NCI-H460 (cell line): Measurements from ENCODE around the gene FUT1. TPM values are rescaled to one million over a fixed set of nuclear protein-coding genes. Genes with fewer than 3 reads are reported as not detected.
"Not testable (repeated sequence)": the region's sequence is repeated elsewhere in the genome, so short reads cannot be mapped to it uniquely, and the experiment has no call there.

ENCODE experiments used
- DNase-seq: peaks from one replicate; pipeline ENCODE4 v3.0.0-alpha.2; 2016; ENCODE audit warnings: low read depth; ENCODE audit errors: extremely low read depth
- small RNA-seq, 2 experiments: library from RNA; depleted of rRNA; stranded (forward); fragments of <200 nt; gene quantifications; one replicate each; pipeline ENCODE3, GENCODE V24; 2014
- total RNA-seq: library from RNA; depleted of rRNA; stranded (reverse); fragments of >200 nt; shearing (Covaris generic); gene quantifications from 2 replicates; pipeline ENCODE4 v1.2.3, GENCODE V29; 2014; rRNA removed

The FUT1 gene
- total RNA-seq, 1 experiment from 2014 or later = 2.3 TPM

- no peak for DNase-seq
Measured at GRCh38 chr19:48718711-48719231, 33.7 kb downstream of the FUT1 start.

- DNase-seq = not testable (repeated sequence)
Measured at GRCh38 chr19:48718106-48718505, 34.3 kb downstream of the FUT1 start.

- DNase-seq = no peak
Measured at GRCh38 chr19:48716562-48717291, 35.7 kb downstream of the FUT1 start.

- DNase-seq = no peak
Measured at GRCh38 chr19:48715681-48716171, 36.7 kb downstream of the FUT1 start.

GRCh38 chr19:48714759-48715675, 37.4 kb downstream of the FUT1 start:
- no peak for DNase-seq

- peak; percentile 98 for DNase-seq
Measured at GRCh38 chr19:48713864-48714755, 38.3 kb downstream of the FUT1 start.

- DNase-seq = no peak
Measured at GRCh38 chr19:48713041-48713863, 39.2 kb downstream of the FUT1 start.

GRCh38 chr19:48711106-48711662, 41.3 kb downstream of the FUT1 start:
- DNase-seq = no peak

- no peak for DNase-seq
Measured at GRCh38 chr19:48708471-48708870, 44.0 kb downstream of the FUT1 start.

GRCh38 chr19:48705431-48705830, 47.0 kb downstream of the FUT1 start:
- no peak for DNase-seq

GRCh38 chr19:48703316-48703715, 49.1 kb downstream of the FUT1 start:
- no peak for DNase-seq

- DNase-seq = no peak
Measured at GRCh38 chr19:48702701-48703100, 49.7 kb downstream of the FUT1 start.

GRCh38 chr19:48698046-48698445, 54.4 kb downstream of the FUT1 start:
- no peak for DNase-seq

Small RNA genes within 50 kb of the gene (small RNA-seq; reads per million reads assigned to genes)
- gene RNU6-317P = 0 reads per million in 2 experiments

Other genes starting within 250 kb of the FUT1 start
- 0.05 TPM in 1 of 2 replicates, not detected in the other for gene LMTK3, start 240.8 kb downstream of the FUT1 start, total RNA-seq
- 0.12 TPM in 1 of 2 replicates, not detected in the other for gene SULT2B1, start 200.5 kb downstream of the FUT1 start, total RNA-seq
- not detected in 2 replicates for gene SPACA4, start 145.9 kb downstream of the FUT1 start, total RNA-seq
- 0.57 TPM in 1 of 2 replicates, not detected in the other for gene FAM83E, start 137.6 kb downstream of the FUT1 start, total RNA-seq
- gene RPL18, start 133.5 kb downstream of the FUT1 start, total RNA-seq = 1,411 and 1,488 TPM in 2 replicates
- 6.7 and 6.9 TPM in 2 replicates for gene SPHK2, start 133.1 kb downstream of the FUT1 start, total RNA-seq
- 3.0 and 3.5 TPM in 2 replicates for gene DBP, start 115.3 kb downstream of the FUT1 start, total RNA-seq
- gene CA11, start 106.5 kb downstream of the FUT1 start, total RNA-seq = 3.3 and 4.3 TPM in 2 replicates
- gene NTN5, start 79.6 kb downstream of the FUT1 start, total RNA-seq = not detected in 2 replicates
- gene FUT2, start 56.7 kb downstream of the FUT1 start, total RNA-seq = not detected in 2 replicates
- 0.32 and 0.43 TPM in 2 replicates for gene MAMSTR, start 32.9 kb downstream of the FUT1 start, total RNA-seq
- gene RASIP1, start 12.0 kb downstream of the FUT1 start, total RNA-seq = 0.43 and 0.50 TPM in 2 replicates
- 0.15 and 0.52 TPM in 2 replicates for gene IZUMO1, start 5.7 kb downstream of the FUT1 start, total RNA-seq
- not detected in 2 replicates for gene FGF21, start 2.9 kb upstream of the FUT1 start, total RNA-seq
- 27.6 and 31.2 TPM in 2 replicates for gene BCAT2, start 58.4 kb upstream of the FUT1 start, total RNA-seq
- 1.6 and 2.0 TPM in 2 replicates for gene HSD17B14, start 83.8 kb upstream of the FUT1 start, total RNA-seq
- gene PLEKHA4, start 116.0 kb upstream of the FUT1 start, total RNA-seq = 0.58 and 1.2 TPM in 2 replicates
- gene PPP1R15A, start 119.8 kb upstream of the FUT1 start, total RNA-seq = 83.3 and 85.6 TPM in 2 replicates
- not detected in 2 replicates for gene TULP2, start 146.1 kb upstream of the FUT1 start, total RNA-seq
- gene NUCB1, start 147.7 kb upstream of the FUT1 start, total RNA-seq = 87.9 and 97.4 TPM in 2 replicates
- gene DHDH, start 181.1 kb upstream of the FUT1 start, total RNA-seq = 0.55 TPM in 1 of 2 replicates, not detected in the other
- gene BAX, start 202.2 kb upstream of the FUT1 start, total RNA-seq = 93.6 and 95.9 TPM in 2 replicates
- gene FTL, start 212.7 kb upstream of the FUT1 start, total RNA-seq = 10,502 and 11,625 TPM in 2 replicates
- gene GYS1, start 240.7 kb upstream of the FUT1 start, total RNA-seq = 17.5 and 19.8 TPM in 2 replicates
- gene RUVBL2, start 241.2 kb upstream of the FUT1 start, total RNA-seq = 165 and 179 TPM in 2 replicates